ENCODE results near the gene SLC19A1.
"Not testable (repeated sequence)": the region's sequence is repeated elsewhere in the genome, so short reads cannot be mapped to it uniquely, and the experiment has no call there.

Gene SLC19A1

GRCh38 chr21:45576838-45577737, 34.8 kb upstream of the SLC19A1 start:
- no peak for DNase-seq

- no peak for DNase-seq
Measured at GRCh38 chr21:45575993-45576837, 34.0 kb upstream of the SLC19A1 start.

GRCh38 chr21:45575304-45575992, 33.2 kb upstream of the SLC19A1 start:
- no peak for DNase-seq

GRCh38 chr21:45574691-45575090, 32.5 kb upstream of the SLC19A1 start:
- no peak for DNase-seq

GRCh38 chr21:45574081-45574501, 31.9 kb upstream of the SLC19A1 start:
- DNase-seq: no peak

- no peak for DNase-seq
Measured at GRCh38 chr21:45573452-45574035, 31.3 kb upstream of the SLC19A1 start.

GRCh38 chr21:45572783-45573451, 30.7 kb upstream of the SLC19A1 start:
- DNase-seq: no peak

GRCh38 chr21:45572231-45572630, 30.0 kb upstream of the SLC19A1 start:
- no peak for DNase-seq

GRCh38 chr21:45571641-45572040, 29.4 kb upstream of the SLC19A1 start:
- peak in 1 of 2 experiments; percentile 4 for DNase-seq

GRCh38 chr21:45570826-45571601, 28.8 kb upstream of the SLC19A1 start:
- no peak for DNase-seq

GRCh38 chr21:45570071-45570470, 27.8 kb upstream of the SLC19A1 start:
- peak in 1 of 2 experiments; percentile 2 for DNase-seq

GRCh38 chr21:45568383-45568782, 26.1 kb upstream of the SLC19A1 start:
- DNase-seq: no peak

- not testable (repeated sequence) for DNase-seq
Measured at GRCh38 chr21:45564137-45564536, 21.9 kb upstream of the SLC19A1 start.

GRCh38 chr21:45562965-45563364, 20.7 kb upstream of the SLC19A1 start:
- DNase-seq: no peak

- DNase-seq: no peak
Measured at GRCh38 chr21:45562402-45562801, 20.2 kb upstream of the SLC19A1 start.

- DNase-seq: not testable (repeated sequence)
Measured at GRCh38 chr21:45561241-45561640, 19.0 kb upstream of the SLC19A1 start.

GRCh38 chr21:45560106-45561021, 18.1 kb upstream of the SLC19A1 start:
- no peak for DNase-seq

GRCh38 chr21:45559216-45560105, 17.2 kb upstream of the SLC19A1 start:
- DNase-seq: no peak
